GM18858 (cell line): ENCODE results near the gene PCK2.
A peak's percentile ranks its signal among the peaks of the same experiment; 100 is the strongest.
"Not testable (repeated sequence)": the region's sequence is repeated elsewhere in the genome, so short reads cannot be mapped to it uniquely, and the experiment has no call there.

Source experiments
- ATAC-seq: cut with Tn5 transposase; IDR thresholded peaks from one replicate; pipeline ENCODE4 v1.9.1; 2021; ENCODE audit not compliant: unreplicated experiment

The PCK2 gene

DNA sequence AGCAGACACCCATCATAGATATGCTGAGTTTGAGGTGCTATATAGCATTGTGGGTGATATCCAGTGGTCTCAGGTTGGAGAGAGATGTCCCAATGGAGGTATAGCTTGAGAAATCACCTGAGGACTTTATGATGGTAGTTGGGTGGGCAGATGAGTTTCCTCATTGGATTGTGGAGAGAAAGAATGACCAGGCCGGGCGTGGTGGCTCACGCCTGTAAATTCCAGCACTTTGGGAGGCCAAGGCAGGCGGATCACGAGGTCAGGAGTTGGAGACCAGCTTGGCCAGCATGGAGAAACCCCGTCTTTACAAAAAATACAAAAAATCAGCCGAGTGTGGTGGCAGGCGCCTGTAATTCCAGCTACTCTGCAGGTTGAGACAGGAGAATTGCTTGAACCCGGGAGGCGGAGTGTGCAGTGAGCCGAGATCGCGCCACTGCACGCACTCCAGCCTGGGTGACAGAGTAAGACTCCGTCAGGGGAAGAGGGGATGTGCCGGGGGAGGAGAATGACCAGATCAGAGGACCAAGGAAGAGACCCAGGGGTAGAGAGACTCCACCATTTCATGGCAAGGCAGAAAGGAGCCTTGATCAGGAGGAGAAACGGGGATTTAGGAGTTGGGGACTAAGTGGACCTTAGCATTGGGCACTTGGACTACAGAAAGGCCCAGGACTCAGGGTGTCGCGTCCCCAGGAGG, 757 bp upstream of the PCK2 start:
- no peak for ATAC-seq

DNA sequence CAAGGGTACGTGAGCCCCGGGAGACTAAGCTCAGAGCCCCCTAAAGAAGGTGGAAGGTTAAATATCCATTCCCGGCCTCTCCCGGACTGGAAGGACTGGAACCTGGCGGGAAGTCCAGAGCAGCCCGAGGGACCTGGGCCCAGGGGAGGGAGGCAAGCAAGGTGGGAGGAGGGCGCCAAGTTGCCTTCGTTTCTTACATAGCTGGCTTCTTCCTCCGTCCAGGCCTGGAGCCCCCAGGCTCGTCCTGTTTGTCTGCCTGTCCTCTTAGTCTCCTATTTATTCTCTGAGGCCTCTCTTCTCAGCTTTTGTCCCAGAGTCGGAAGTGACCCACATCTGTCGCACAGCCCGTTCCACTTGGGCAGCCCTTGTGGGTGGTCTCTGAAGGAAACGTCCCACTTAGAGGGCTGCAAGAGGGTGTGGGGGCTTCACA, 745 bp downstream of the PCK2 start:
- ATAC-seq, result no peak

DNA sequence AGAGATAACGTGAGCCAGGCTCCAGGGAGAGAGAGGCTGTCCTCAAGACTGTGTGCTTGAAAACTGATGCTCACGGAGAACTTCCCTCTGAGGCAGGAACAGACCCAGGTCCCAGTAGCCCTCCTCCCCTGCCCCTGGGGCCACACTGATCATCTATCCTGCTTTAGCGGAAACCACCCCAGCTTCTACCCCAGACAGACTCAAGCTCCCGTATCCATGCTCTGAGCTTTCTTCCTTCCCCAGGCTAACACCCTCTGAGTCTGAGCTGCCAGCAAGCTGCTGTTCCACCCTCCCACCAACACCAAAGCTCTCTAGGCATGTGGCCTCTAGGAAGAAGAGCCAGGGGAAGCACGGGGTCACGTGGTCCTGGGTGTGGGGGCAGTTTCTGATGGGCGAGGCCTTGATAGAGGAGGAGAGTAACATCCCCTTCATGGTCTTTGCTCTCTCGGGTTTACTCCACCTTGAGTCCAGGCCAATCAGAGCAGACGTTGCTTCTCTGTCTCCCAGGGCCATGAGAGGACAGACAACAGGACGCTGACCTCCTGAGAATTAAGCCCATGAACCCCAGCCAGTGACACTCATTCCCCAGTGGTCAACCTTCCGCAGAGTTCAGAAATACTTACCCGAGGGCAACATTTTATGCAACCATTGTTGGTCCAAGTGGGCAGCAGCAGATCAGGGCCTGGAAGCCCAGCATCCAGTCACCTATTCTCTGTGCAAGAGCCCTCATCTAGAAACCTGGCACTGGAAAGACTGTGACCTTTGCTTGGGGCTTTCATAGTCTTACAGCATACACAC, 1.4 kb downstream of the PCK2 start:
- peak; percentile 76 for ATAC-seq

DNA sequence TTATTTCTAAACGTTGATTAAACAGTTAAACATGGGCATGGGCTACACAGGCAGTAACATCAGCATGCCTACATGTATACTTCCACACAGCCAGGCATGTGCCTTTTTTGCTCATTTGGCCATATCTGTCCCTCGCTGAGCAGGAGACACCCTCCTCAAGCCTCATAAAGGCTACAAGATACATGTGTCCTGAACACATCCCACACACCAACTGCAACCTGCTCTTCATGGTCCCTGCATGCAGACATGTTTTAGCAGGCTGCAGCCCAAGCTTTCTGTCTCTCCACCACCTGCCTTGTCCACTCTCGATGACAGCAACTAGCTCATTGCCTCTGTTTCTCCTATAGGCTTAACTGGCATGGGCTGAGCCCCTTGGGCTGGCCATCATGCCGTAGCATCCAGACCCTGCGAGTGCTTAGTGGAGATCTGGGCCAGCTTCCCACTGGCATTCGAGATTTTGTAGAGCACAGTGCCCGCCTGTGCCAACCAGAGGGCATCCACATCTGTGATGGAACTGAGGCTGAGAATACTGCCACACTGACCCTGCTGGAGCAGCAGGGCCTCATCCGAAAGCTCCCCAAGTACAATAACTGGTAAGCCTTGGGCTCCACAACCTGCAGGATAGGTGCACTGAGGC, 2.6 kb downstream of the PCK2 start:
- ATAC-seq, result no peak

DNA sequence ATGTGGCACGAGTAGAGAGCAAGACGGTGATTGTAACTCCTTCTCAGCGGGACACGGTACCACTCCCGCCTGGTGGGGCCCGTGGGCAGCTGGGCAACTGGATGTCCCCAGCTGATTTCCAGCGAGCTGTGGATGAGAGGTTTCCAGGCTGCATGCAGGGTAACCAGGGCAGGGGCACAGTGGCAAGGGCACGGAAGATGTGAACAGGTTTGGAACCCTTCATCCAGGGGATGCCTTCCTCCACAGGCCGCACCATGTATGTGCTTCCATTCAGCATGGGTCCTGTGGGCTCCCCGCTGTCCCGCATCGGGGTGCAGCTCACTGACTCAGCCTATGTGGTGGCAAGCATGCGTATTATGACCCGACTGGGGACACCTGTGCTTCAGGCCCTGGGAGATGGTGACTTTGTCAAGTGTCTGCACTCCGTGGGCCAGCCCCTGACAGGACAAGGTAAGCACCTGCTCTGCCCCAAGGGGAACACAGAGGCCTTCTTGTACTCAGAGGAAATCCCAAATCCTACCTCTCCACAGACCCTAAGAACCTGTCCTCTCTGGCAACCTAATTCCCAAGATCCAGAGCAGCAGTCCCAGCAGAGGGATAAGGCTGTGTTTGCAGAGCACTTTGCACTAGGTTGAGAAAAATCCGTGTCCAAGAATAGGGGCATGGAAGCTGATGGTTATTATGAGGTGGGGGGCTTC, 4.3 kb downstream of the PCK2 start:
- no peak for ATAC-seq

DNA sequence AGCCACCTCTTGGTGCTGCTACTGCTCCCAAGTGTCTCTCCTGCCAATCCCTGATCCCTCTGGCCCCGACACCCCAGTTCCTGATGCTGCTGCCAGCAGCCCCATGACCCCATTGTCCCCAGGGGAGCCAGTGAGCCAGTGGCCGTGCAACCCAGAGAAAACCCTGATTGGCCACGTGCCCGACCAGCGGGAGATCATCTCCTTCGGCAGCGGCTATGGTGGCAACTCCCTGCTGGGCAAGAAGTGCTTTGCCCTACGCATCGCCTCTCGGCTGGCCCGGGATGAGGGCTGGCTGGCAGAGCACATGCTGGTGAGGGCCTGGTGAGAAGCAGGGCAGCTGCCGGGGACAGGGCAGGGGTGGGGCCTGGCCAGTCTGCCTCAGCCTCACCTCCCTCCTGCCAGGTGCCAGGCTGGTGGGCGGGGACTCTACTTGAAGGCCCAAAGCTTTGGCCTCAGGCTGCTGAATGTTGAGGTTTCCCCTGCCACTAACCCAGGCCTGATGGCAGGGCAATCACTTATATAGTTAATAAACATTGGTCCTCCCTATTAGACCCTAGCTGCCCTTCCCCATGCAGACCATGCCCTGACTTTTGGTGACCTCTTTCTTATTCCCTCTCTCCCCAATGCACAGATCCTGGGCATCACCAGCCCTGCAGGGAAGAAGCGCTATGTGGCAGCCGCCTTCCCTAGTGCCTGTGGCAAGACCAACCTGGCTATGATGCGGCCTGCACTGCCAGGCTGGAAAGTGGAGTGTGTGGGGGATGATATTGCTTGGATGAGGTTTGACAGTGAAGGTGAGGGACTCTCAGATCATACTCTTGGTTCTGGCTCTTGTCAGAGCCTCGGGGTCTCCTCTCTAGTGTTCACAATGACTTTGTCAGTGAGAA, 5.1 kb downstream of the PCK2 start:
- no peak for ATAC-seq

DNA sequence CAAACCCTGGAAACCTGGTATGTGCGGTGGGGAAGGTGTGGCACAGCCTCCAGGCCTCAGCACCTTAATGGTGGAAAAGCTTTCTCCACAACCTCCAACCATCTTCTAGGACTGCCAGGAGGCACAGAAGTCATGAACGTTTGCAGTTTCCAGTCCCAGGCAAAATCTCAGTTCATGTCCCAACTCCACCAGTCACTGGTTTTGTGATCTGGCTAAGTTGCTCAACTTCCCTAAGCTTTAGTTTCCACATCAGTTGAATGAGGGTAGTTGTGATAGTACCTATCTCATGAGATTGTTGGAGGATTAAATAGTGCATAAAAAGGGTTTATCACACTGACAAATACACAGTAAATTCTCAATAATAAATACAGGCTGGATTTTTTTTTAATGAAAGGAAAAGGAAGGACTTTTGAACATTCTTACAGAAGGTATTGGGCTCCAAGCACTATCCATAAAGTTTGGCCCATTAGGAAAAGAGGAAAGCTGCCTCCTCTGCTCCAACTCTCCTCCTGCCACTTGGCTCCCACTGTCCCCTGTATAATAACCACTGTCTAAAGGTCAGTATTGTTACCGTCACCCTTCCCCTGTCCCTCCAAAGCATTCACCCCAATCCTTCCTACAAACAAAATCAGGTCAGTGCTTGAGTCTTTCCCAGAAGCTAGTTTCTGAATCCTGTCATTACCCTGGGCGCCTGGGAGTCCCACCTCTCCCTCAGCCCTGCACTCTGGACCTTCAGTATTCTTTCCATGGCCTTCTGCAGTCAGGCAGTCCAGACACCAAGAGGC, 6.3 kb downstream of the PCK2 start:
- no peak for ATAC-seq

DNA sequence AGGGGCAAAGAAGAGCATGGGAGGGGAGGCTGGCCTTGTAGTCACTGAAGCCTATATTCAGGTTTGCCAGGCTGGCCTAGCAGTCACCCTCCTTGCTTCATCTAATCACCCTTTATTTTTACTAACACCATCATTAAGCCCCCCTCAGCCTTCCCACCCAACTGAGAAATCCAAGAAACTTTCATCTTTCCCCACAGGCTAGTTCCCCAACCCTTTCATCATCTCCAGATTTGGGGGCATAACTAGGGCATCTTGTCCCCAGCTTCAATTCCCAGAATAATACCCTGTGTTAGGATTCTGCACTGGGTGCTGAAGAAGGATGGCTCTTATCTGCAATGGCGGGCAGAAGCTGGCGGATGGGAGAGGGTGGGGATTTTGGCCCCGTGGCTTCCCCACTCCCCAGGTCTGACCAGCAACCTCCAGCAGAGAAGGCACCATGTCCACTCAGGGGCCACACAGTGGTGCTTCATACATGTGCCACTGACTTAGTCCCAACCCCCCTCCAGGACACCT, 6.9 kb downstream of the PCK2 start:
- ATAC-seq, result no peak

DNA sequence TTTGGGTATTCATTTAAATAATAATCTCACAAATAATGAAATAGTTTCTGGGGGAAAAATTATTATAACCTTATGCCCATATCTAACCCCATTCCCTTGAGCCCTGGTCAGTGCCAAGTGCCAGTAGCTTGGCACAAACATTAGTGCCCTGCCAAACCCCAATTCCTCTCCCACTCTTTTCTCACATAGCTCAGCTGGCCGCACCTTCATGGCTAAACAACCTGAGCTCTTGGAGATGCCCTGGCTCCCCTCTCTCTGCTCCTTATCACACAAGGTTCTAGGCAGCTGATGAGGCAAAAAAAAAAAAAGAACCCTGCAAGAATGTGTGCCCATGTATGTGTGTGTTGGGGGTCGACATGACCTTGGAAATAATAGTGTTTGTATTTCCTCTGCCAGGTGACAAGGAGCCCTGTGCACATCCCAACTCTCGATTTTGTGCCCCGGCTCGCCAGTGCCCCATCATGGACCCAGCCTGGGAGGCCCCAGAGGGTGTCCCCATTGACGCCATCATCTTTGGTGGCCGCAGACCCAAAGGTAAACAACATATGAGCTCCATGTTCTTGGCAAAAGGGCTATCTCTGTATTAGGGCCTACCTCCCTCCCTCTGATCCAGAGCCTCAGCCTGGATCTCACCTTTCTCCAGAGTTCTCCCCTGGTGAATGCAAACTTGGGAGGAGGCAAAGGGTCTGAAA, 8.4 kb downstream of the PCK2 start:
- ATAC-seq, result no peak

DNA sequence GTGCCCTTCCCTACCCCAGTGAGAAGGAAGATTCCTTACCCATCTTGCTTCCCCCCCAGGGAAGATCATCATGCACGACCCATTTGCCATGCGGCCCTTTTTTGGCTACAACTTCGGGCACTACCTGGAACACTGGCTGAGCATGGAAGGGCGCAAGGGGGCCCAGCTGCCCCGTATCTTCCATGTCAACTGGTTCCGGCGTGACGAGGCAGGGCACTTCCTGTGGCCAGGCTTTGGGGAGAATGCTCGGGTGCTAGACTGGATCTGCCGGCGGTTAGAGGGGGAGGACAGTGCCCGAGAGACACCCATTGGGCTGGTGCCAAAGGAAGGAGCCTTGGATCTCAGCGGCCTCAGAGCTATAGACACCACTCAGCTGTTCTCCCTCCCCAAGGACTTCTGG, 9.3 kb downstream of the PCK2 start:
- no peak for ATAC-seq

DNA sequence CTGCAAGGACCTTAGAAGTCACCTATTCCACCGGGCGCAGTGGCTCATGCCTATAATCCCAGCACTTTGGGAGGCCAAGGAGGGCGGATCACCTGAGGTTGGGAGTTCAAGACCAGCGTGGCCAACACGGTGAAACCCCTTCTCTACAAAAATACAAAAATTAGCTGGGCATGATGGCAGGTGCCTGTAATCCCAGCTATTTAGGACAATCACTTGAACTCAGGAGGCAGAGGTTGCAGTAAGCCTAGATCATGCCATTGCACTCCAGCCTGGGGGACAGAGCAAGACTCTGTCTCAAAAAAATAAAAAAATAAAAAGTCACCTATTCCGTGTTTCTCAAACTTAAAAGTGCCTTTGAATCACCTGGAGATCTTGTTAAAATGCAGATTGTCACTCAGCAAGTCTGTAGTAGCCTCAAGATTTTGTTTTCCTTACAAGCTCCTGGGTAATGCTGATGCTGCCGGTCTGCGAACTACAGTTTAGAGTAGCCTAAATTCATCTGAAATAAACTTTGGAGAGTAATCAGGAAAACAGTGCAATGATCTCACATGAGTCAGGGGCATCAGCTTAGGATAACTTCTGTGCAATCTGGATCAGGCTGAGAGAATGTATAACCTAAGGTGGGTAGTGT, 11.6 kb downstream of the PCK2 start:
- not testable (repeated sequence) for ATAC-seq

DNA sequence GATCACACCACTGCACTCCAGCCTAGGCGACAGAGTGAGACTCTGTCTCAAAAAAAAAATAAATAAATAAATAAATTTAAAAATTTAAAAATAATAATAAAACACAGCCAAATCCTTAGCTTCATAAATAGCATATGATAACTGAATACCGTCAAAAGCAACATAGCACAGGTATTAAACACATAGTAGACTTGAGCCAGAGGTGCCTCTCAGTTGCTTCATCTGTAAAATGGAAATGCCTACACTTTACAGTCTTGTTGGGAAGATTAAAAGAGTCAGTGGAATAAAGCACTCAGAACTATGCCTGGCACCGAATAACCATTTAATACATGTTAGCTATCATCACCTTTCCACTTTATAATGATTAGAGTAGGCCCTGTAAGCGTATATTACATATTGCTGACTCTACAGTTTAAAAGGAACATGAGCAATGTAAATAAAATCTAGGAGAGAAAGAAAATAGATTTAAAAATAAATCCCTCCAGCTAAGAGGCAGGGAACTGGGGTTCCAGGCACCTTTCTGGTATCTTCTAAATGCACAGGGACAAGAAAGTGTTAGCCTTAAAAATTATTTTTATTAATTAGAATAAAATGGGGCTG, 12.7 kb downstream of the PCK2 start:
- no peak for ATAC-seq

DNA sequence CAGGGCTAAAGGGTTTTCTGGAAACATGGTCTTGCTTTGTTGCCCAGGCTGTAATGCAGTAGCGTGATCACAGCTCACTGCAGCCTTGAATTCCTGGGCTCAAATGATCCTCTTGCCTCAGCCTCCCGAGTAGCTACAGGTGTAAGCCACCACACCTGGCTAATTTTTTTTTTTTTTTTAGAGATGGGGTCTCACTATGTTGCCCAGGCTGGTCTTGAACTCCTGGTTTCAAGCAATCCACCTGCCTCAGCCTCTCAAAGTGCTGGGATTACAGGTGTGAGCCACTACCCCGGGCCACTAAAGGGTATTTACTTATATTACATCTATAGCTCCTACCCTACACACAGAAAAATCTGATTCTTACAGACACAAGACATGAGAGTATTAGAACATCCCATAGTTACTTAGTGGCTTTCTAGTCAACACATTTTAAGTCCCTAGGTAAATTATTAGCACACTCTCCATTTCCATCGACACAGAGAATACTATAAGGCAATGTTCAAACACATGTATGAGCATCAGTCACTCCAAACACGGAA, 14.3 kb downstream of the PCK2 start:
- peak; percentile 21 for ATAC-seq

DNA sequence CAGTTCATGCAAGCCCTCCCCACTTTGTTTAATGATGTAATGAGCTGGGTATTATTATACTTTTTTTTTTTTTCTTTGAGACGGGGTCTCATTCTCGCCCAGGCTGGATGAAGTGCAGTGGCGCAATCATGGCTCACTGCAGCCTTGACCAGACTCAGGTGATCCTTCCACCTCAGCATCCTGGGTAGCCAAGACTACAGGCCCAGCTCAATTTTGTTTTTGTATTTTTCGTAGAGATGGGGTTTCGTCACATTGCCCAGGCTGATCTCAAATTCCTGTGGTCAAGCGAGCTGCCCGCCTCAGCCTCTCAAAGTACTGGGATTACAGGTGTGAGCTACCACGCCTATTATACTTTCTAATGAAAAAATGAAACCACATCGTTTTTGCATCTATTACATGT, 15.9 kb downstream of the PCK2 start:
- no peak for ATAC-seq

DNA sequence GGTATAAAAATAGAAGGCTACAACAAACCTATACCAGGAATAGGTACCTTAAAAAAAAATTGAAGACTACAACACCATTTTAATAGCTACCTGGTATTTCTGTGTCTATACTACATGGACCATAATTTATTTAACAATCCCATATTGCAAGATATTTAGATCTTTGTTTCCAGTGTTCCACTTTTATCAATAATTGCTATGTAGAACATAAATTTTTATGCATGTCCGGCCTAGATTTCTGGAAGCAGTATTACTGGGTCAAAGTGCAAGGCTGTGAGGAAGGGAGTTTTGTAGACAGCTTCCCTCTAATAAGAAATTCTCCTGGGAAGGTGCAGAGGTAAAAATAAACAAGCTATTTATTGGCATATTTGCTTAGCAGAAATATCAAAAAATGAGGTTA, 16.4 kb downstream of the PCK2 start:
- ATAC-seq, result no peak

DNA sequence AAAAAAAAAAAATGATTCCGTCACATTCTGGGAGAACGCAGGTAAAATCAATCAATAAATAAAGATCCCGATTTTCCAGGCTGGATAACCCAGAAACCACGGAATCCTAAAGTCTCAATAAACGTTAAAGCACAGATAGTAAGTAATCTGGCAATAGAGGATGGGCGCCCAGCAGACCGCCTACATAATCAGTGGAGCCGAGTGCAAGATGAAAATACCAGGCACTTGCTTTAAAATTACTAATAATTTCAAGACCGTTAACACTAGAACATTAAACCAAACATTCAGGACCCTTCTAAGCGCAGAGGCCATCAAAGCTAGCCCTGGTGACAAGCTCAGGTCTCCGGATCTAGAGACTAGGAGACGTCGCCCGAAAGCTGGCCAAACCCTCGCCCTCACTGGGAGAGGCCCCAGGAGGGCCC, 19.3 kb downstream of the PCK2 start:
- no peak for ATAC-seq

DNA sequence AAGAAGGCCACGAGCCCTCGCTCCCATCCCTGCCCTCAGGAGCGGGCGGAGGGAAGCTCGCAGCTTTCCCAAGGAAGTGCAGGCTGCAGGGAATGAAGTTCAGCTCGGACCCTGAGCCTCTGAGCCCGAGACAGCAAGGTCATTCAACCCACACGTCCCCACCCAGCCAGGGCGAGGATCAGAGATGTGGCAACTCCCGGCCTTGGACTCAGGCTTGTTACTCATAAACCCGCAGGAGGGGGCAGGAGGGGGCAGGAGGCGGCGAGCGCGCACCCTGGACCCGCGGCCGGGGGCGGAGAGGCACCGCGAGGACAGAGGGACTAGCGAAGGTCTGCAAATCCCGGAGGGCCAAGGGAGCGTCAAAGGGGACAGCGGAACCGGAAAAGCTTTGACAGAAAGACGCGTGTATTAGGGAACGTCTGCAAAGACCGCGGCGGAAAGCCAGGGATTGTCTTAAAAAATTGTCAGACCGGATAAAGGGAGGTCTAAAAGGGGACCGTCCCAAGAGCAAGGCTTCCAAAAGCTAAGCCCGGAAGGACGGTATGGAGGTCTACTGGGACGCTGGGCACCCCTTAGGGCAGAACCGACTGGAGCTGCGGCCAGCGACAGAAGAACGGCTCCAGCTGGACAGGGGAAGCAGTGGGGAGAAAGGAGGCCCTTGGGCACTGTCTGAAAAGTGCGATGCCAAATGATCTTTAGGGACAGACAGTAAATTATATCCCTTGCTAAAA, 19.9 kb downstream of the PCK2 start:
- no peak for ATAC-seq
